Activated gamma-delta T cell treated with anti-CD3 and anti-CD28 coated beads, Interleukin-2, amount 50 U/mL, for 16 hours (primary cell): ENCODE results near the gene TRPC4AP.
"Not testable (repeated sequence)": the region's sequence is repeated elsewhere in the genome, so short reads cannot be mapped to it uniquely, and the experiment has no call there.

Experiments
- DNase-seq: peaks from one replicate; pipeline ENCODE4 v3.0.0-alpha.2; 2020; ENCODE audit warnings: low read depth

Gene TRPC4AP

DNA sequence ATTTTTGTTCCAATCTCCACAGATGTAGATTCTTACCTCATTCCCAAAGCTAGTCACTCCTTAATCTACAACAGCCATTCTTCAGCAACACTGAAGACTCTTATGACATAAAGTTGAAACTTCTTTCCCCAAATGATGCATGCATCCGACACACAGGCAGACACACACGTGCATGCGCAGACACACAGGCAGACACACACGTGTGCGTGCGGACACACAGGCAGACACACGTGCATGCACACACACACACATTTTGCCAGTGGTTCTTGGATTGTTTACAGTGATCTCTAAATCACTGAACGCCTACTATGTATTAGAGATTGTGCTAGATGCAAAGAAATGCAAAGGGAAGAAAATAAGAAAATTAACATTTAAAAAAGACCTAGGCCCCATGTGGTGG is 9.0 kb upstream of the TRPC4AP start:
- no peak for DNase-seq

- DNase-seq: peak; percentile 6
These were observed 769 bp upstream of the TRPC4AP start for GRCh38 chr20:35093267-35093884.

GRCh38 chr20:35091816-35092523 is 637 bp downstream of the TRPC4AP start:
- DNase-seq: no peak

DNA sequence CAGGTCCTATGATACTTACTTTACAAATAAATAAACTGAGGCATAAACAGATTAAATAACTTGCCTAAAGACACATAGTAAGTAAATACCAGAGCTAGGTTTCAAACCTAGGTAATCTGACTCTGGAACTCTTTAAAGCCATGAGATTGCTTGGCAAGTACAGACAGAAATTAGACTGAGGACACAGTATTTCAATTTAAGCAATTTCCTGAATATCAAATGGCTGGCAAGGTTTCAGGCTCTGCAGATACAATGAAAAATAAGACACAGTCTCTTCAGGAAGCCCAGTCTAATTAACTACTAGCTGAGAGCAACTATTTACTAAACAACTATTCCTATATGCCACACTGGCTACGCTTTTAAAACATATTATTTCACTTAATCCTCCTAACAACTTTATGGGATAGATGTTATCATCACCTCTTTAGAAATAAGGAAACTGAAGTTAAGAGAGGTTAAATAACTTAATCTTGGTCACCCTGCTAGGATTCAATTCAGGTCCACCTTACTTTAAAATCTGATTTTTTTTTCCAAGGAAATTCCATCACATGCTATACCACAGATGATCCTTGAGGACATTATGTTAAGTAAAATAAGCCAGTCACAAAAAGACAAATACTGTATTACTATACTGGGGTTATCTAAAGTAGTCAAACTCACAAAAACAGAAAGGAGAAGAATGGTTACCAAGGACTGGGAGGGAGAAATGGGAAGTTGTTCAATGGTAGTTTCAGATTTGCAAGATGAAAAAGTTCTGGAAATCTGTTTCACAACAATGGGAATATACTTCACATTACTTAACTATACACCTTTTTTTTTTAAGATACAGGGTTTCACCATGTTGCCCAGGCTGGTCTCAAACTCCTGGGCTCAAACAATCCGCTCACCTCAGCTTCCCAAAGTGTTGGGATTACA is 4.1 kb downstream of the TRPC4AP start:
- no peak for DNase-seq

GRCh38 chr20:35087791-35088190 is 4.8 kb downstream of the TRPC4AP start:
- no peak for DNase-seq

DNA sequence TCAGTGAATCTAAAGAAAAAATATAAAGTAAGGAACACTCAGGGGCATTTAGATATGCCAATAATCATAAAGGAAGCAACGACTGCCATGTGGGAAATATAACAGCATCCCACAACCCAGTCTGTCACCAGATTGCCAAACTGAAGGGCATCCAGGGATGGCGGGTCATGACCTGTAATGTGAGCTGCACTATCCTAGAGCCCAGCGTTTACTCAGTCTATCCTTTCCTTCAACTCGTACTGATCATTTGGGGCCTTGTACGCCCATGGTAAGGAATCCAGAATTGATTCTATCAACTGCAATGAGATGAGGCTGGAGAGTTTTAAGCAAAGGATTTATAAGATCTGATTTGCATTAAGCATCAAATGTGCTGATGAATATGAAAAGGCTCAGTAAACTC is 5.3 kb downstream of the TRPC4AP start:
- DNase-seq: no peak

GRCh38 chr20:35085477-35086225 is 7.0 kb downstream of the TRPC4AP start:
- DNase-seq: no peak

- DNase-seq: no peak
These were observed 7.6 kb downstream of the TRPC4AP start for GRCh38 chr20:35084998-35085397.

DNA sequence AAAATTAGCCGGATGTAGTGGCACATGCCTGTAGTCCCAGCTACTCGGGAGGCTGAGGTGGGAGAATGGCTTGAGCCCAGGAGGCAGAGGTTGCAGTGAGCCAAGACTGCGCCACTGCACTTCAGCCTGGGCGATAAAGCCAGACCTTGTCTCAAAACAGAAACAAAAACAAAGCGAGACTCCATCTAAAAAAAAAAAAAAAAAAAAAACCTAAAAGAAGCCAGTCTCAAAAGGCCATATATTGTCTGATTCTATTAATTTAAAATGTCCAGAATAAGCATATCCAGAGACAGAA is 12.3 kb downstream of the TRPC4AP start:
- not testable (repeated sequence) for DNase-seq

DNA sequence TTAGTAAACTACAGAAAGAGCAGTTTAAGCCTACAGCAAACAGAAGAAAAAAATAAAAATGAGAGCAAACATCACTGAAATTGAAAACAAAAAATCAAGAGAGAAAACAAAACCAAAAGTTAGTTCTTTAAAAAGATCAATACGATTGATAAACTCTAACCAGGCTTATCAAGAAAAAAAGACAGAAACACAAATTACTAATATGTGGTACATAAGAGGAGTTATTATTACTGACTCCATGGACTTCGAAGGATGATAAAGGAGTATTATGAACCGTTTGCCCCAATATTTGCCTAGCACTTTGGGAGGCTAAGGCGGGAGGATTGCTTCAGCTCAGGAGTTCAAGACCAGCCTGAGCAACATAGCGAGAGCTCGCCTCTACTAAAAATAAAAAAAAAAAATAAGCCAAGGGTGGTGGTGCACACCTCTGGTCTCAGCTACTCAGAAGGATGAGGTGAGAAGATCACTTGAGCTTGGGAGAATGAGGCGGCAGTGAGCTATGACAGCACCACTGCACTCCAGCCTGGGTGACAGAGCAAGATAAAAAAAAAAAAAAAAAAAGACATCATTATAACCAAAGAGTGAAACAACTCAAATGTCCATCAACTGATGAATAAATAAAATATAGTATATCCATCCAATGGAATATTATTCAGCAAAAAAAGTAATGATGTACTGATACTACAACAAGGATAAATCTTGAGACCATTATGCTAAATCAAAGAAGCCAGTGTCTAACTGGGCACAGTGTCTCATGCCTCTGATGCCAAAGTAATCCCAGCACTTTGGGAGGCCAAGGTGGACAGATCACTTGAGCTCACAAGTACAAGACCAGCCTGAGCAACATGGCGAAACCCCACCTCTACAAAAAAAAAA is 12.9 kb downstream of the TRPC4AP start:
- no peak for DNase-seq

- DNase-seq: no peak
These were observed 14.7 kb downstream of the TRPC4AP start for GRCh38 chr20:35077872-35078271.

GRCh38 chr20:35077341-35077740 is 15.3 kb downstream of the TRPC4AP start:
- DNase-seq: no peak

DNA sequence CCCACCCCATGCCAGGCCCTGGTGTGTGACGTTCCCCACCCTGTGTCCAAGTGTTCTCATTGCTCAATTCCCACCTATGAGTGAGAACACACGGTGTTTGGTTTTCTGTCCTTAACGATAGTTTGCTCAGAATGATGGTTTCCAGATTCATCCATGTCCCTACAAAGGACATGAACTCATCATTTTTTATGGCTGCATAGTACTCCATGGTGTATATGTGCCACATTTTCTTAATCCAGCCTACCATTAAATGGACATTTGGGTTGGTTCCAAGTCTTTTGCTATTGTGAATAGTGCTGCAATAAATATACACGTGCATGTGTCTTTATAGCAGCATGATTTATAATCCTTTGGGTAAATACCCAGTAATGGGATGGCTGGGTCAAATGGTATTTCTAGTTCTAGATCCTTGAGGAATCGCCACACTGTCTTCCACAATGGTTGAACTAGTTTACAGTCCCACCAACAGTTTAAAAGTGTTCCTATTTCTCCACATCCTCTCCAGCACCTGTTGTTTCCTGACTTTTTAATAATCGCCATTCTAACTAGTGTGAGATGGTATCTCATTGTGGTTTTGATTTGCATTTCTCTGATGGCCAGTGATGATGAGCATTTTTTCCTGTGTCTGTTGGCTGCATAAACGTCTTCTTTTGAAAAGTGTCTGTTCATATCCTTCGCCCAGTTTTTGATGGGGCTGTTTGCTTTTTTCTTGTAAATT is 21.0 kb downstream of the TRPC4AP start:
- not testable (repeated sequence) for DNase-seq

GRCh38 chr20:35066194-35066593 is 26.4 kb downstream of the TRPC4AP start:
- DNase-seq: no peak

DNA sequence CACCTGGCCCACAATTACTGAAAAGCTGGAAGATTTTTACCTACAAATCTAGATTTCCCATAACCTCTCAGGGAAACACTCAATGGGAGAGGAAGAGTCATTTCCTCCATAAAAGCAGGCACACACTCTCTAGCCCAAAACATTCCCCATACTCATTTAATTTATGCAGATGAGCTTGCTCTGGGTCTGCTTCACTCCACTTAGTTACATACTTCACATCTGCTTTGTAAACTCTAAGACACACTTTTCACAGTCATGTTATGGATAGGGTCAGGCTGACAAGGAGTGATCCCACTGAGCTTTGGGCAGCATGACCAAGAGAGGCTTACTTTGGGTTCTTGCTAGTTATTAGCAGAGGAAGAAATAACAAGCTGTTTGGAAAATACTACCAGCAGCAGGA is 27.4 kb downstream of the TRPC4AP start:
- no peak for DNase-seq

DNA sequence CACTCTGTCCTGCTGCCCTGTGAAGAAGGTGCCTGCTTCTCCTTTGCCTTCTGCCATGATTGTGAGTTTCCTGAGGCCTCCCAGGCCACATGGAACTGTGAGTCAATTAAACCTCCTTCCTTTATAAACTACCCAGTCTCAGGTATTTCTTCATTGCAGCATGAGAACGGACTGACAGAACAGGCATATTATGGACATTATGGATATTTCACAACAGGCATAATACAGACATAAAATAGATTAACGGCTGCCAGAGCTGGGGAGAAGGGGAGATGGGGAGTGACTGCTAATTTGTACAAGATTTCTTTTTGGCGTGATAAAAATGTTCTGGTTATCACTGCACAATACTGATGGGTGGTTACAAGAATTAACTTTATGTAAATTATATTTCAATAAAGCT is 29.4 kb downstream of the TRPC4AP start:
- no peak for DNase-seq

GRCh38 chr20:35062478-35062877 is 30.1 kb downstream of the TRPC4AP start:
- DNase-seq: no peak

GRCh38 chr20:35060168-35060567 is 32.4 kb downstream of the TRPC4AP start:
- no peak for DNase-seq

DNA sequence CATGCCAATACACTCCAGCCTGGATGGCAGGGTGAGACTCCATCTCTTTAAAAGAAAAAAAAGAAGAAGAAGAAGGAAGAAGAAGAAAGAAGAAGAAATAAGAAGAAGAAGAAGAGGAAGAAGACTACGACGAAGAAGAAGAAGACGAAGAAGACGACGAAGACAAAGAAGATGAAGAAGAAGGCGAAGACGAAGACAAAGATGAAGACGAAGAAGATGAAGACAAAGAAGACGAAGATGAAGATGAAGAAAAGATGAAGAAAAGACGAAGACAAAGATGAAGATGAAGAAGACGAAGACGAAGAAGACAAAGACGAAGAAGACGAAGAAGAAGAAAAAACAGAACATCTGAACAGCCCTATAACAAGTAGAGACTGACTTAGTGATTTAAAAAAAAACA is 33.0 kb downstream of the TRPC4AP start:
- no peak for DNase-seq

- no peak for DNase-seq
These were observed 33.5 kb downstream of the TRPC4AP start for GRCh38 chr20:35059110-35059509.
